SK-N-SH (cell line): Measurements from ENCODE around the gene TRIM29.

ENCODE experiments used
- CHD2 ChIP-seq: fragments of 150-350 bp; IDR thresholded peaks from 2 replicates; pipeline ENCODE4 v1.6.1; 2018; ENCODE audit warnings: low read length; ENCODE audit not compliant: partially characterized antibody
- ELF1 ChIP-seq: IDR thresholded peaks from 2 replicates; pipeline ENCODE4 v1.4.0; 2012
- FOXJ3 ChIP-seq: sonication (generic); formaldehyde crosslinking; IDR thresholded peaks from 2 replicates; pipeline ENCODE4 v1.5.1; 2020; ENCODE audit warnings: mild to moderate bottlenecking, missing genetic modification reagents
- JUND ChIP-seq: IDR thresholded peaks from 2 replicates; pipeline ENCODE4 v1.4.0; 2012
- TAF1 ChIP-seq: IDR thresholded peaks from 2 replicates; pipeline ENCODE4 v1.6.1; 2012; ENCODE audit warnings: low read depth, mild to moderate bottlenecking, low read length, moderate library complexity, borderline replicate concordance
- TF ChIP-seq, protein P1 (sequence below): fragments of 200-600 bp; sonication (generic); IDR thresholded peaks from 2 replicates; pipeline ENCODE4 v1.6.1; 2017; ENCODE audit warnings: antibody characterized with exemption, mild to moderate bottlenecking, moderate library complexity
- TF ChIP-seq, protein P2 (sequence below): IDR thresholded peaks from 2 replicates; pipeline ENCODE4 v1.6.1; 2012; ENCODE audit warnings: mild to moderate bottlenecking, low read depth, low read length, moderate library complexity
- TF ChIP-seq, protein P3 (sequence below): IDR thresholded peaks from 2 replicates; pipeline ENCODE4 v1.4.0; 2012; ENCODE audit warnings: low read depth, borderline replicate concordance
- TF ChIP-seq, protein P4 (sequence below): IDR thresholded peaks from 2 replicates; pipeline ENCODE4 v1.4.0; 2012; ENCODE audit warnings: low read depth
- TF ChIP-seq, protein P5 (sequence below): fragments of 150-350 bp; IDR thresholded peaks from 2 replicates; pipeline ENCODE4 v1.6.1; 2017; ENCODE audit warnings: antibody characterized with exemption, low read length, low read depth, borderline replicate concordance

DNA sequence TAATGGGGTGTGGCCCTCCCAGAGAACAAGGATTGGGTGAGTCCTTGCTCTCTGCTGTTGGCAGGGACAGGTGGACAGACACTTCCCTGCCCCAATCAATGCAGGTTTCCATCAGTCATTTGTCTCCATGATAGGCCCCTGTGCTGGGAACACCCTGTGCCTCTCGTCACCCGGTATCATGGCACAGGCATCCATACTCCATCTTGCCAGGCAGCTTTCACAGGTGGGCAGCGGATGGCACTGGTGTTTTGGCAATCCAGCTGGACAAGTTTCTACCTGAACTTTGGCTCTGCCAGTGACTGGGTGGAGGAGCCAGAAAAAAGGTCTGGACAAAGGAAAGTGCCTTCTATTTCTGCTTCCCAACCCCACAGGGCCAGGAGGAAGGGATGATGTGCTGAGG is 47.5 kb downstream of the TRIM29 start:
- TF ChIP-seq, protein P1, sequence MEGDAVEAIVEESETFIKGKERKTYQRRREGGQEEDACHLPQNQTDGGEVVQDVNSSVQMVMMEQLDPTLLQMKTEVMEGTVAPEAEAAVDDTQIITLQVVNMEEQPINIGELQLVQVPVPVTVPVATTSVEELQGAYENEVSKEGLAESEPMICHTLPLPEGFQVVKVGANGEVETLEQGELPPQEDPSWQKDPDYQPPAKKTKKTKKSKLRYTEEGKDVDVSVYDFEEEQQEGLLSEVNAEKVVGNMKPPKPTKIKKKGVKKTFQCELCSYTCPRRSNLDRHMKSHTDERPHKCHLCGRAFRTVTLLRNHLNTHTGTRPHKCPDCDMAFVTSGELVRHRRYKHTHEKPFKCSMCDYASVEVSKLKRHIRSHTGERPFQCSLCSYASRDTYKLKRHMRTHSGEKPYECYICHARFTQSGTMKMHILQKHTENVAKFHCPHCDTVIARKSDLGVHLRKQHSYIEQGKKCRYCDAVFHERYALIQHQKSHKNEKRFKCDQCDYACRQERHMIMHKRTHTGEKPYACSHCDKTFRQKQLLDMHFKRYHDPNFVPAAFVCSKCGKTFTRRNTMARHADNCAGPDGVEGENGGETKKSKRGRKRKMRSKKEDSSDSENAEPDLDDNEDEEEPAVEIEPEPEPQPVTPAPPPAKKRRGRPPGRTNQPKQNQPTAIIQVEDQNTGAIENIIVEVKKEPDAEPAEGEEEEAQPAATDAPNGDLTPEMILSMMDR: no peak
- TF ChIP-seq, protein P2, sequence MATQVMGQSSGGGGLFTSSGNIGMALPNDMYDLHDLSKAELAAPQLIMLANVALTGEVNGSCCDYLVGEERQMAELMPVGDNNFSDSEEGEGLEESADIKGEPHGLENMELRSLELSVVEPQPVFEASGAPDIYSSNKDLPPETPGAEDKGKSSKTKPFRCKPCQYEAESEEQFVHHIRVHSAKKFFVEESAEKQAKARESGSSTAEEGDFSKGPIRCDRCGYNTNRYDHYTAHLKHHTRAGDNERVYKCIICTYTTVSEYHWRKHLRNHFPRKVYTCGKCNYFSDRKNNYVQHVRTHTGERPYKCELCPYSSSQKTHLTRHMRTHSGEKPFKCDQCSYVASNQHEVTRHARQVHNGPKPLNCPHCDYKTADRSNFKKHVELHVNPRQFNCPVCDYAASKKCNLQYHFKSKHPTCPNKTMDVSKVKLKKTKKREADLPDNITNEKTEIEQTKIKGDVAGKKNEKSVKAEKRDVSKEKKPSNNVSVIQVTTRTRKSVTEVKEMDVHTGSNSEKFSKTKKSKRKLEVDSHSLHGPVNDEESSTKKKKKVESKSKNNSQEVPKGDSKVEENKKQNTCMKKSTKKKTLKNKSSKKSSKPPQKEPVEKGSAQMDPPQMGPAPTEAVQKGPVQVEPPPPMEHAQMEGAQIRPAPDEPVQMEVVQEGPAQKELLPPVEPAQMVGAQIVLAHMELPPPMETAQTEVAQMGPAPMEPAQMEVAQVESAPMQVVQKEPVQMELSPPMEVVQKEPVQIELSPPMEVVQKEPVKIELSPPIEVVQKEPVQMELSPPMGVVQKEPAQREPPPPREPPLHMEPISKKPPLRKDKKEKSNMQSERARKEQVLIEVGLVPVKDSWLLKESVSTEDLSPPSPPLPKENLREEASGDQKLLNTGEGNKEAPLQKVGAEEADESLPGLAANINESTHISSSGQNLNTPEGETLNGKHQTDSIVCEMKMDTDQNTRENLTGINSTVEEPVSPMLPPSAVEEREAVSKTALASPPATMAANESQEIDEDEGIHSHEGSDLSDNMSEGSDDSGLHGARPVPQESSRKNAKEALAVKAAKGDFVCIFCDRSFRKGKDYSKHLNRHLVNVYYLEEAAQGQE: no peak
- TF ChIP-seq TAF1: no peak
- TF ChIP-seq JUND: no peak
- TF ChIP-seq, protein P3, sequence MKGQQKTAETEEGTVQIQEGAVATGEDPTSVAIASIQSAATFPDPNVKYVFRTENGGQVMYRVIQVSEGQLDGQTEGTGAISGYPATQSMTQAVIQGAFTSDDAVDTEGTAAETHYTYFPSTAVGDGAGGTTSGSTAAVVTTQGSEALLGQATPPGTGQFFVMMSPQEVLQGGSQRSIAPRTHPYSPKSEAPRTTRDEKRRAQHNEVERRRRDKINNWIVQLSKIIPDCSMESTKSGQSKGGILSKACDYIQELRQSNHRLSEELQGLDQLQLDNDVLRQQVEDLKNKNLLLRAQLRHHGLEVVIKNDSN: no peak
- TF ChIP-seq CHD2: no peak
- no peak for TF ChIP-seq ELF1
- TF ChIP-seq, protein P4, sequence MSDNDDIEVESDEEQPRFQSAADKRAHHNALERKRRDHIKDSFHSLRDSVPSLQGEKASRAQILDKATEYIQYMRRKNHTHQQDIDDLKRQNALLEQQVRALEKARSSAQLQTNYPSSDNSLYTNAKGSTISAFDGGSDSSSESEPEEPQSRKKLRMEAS: no peak
- TF ChIP-seq, protein P5, sequence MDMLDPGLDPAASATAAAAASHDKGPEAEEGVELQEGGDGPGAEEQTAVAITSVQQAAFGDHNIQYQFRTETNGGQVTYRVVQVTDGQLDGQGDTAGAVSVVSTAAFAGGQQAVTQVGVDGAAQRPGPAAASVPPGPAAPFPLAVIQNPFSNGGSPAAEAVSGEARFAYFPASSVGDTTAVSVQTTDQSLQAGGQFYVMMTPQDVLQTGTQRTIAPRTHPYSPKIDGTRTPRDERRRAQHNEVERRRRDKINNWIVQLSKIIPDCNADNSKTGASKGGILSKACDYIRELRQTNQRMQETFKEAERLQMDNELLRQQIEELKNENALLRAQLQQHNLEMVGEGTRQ: no peak
- no peak for TF ChIP-seq FOXJ3 (CRISPR knock-in tag)
